ENCODE data around the gene IRF4.

Gene IRF4

DNA sequence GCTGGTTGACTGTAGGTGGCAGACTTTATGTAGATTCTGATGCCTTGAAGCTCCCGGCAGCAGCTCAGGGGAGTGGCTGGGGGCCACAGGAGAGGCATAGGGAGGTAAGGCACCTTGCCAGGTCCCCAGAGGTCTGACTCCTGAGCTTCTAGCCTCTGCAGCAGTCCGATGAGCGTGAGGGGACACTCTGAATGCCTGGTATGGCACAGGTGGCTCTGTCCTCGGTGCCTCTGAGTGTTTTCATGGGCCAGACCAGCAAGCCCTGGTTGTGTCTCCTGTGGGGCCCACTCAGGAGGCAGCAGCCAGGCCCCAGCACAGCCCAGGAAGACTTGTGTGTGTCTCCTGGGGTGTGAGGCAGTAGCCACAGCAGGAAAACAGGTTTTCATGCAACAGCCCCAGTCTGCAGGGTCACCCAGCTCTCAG is 39.7 kb upstream of the IRF4 start:
- peaks cover 16 to 45% (median 37%) of the 10 kb centered on the region in 3 donors for H3K36me3 ChIP-seq
- no peak overlapping the region for H3K4me3 ChIP-seq
- H3K27ac ChIP-seq: no peak overlapping the region
- DNase-seq: no peak
- intact Hi-C loops (cut with DNase I; ENCODE audit: low total_unique reads): no loop called here
- no peaks in the 10 kb centered on the region for H3K27me3 ChIP-seq
- no peaks in the 10 kb centered on the region for H3K9me3 ChIP-seq
- TF ChIP-seq, protein P1, sequence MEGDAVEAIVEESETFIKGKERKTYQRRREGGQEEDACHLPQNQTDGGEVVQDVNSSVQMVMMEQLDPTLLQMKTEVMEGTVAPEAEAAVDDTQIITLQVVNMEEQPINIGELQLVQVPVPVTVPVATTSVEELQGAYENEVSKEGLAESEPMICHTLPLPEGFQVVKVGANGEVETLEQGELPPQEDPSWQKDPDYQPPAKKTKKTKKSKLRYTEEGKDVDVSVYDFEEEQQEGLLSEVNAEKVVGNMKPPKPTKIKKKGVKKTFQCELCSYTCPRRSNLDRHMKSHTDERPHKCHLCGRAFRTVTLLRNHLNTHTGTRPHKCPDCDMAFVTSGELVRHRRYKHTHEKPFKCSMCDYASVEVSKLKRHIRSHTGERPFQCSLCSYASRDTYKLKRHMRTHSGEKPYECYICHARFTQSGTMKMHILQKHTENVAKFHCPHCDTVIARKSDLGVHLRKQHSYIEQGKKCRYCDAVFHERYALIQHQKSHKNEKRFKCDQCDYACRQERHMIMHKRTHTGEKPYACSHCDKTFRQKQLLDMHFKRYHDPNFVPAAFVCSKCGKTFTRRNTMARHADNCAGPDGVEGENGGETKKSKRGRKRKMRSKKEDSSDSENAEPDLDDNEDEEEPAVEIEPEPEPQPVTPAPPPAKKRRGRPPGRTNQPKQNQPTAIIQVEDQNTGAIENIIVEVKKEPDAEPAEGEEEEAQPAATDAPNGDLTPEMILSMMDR (IDR thresholded peaks at IDR 0.05): no peak
- H3K4me1 ChIP-seq: no peaks in the 10 kb centered on the region

- Histone ChIP-seq H3K36me3 (peaks cover 16 to 39% (median 37%) of the 10 kb centered on the region in 3 donors), H3K27me3 (no peaks in the 10 kb centered on the region), H3K9me3 (no peaks in the 10 kb centered on the region), H3K4me3 (no peak overlapping the region), H3K4me1 (no peaks in the 10 kb centered on the region), H3K27ac (no peak overlapping the region)
- DNase-seq: no peak
- intact Hi-C loops (cut with DNase I; ENCODE audit: low total_unique reads): no loop called here
- TF ChIP-seq, protein P1 (IDR thresholded peaks at IDR 0.05): no peak
These were observed 39.1 kb upstream of the IRF4 start for GRCh38 chr6:352474-352873.

GRCh38 chr6:352896-353470 is 38.6 kb upstream of the IRF4 start:
- intact Hi-C loops (cut with DNase I; ENCODE audit: low total_unique reads): no loop called here
- H3K4me3 ChIP-seq: no peak overlapping the region
- H3K27me3 ChIP-seq: no peaks in the 10 kb centered on the region
- H3K36me3 ChIP-seq: peaks cover 16 to 34% (median 32%) of the 10 kb centered on the region in 3 donors
- TF ChIP-seq, protein P1 (IDR thresholded peaks at IDR 0.05): no peak
- no peak for DNase-seq
- H3K27ac ChIP-seq: no peak overlapping the region
- no peaks in the 10 kb centered on the region for H3K9me3 ChIP-seq
- no peaks in the 10 kb centered on the region for H3K4me1 ChIP-seq

- Histone ChIP-seq H3K9me3 (no peaks in the 10 kb centered on the region), H3K27me3 (no peaks in the 10 kb centered on the region), H3K4me1 (no peaks in the 10 kb centered on the region), H3K36me3 (peaks cover 8 to 25% (median 23%) of the 10 kb centered on the region in 3 donors), H3K27ac (no peak overlapping the region), H3K4me3 (no peak overlapping the region)
- intact Hi-C loops (cut with DNase I; ENCODE audit: low total_unique reads): no loop called here
- no peak for DNase-seq
- TF ChIP-seq, protein P1 (IDR thresholded peaks at IDR 0.05): no peak
These were observed 37.6 kb upstream of the IRF4 start for GRCh38 chr6:353642-354614.

DNA sequence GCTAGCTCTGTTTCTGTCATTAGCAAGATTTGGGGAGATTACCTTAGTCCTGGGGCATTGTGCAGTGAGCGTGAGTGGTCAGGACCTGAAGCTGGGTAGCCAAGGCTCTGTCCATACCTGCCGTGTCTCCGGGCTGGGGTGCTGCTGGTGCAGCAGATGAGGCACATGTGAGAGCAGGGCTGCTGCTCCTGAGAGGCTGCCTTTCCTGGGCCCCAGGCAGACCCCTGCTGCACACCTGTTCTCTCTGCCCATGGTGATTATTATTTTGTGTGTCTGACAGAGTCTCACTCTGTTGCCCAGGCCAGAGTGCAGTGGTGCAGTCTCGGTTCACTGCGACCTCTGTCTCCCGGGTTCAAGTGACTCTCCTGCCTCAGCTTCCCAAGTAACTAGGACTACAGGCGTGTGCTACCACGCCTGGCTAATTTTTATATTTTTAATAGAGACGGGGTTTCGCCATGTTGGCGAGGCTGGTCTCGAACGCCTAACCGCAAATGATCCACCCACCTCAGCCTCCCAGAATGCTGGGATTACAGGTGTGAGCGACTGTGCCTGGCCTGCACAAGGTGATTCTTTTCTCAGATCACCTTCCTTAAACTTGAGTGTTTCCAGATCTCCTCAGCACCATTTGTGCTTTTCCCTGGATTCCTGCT is 36.8 kb upstream of the IRF4 start:
- Histone ChIP-seq H3K4me3 (no peak overlapping the region), H3K27ac (no peak overlapping the region), H3K9me3 (no peaks in the 10 kb centered on the region), H3K4me1 (no peaks in the 10 kb centered on the region), H3K27me3 (no peaks in the 10 kb centered on the region), H3K36me3 (peaks cover 6 to 17% (median 15%) of the 10 kb centered on the region in 3 donors)
- TF ChIP-seq, protein P1 (IDR thresholded peaks at IDR 0.05): no peak
- intact Hi-C loops (cut with DNase I; ENCODE audit: low total_unique reads): no loop called here
- DNase-seq: no peak
